Measurements from ENCODE around the gene CFP.
"Not testable (repeated sequence)": the region's sequence is repeated elsewhere in the genome, so short reads cannot be mapped to it uniquely, and the experiment has no call there.

Gene CFP

GRCh38 chrX:47607091-47607490 lies 22.6 kb downstream of the CFP start:
- in situ Hi-C loops (cut with HindIII; ENCODE audit: low sequenced_read_pairs) = no loop called here

GRCh38 chrX:47605024-47605423 lies 24.7 kb downstream of the CFP start:
- in situ Hi-C loops (cut with HindIII; ENCODE audit: low sequenced_read_pairs) = no loop called here

GRCh38 chrX:47603125-47603524 lies 26.6 kb downstream of the CFP start:
- in situ Hi-C loops (cut with HindIII; ENCODE audit: low sequenced_read_pairs) = not testable (repeated sequence)

GRCh38 chrX:47597222-47597621 lies 32.5 kb downstream of the CFP start:
- in situ Hi-C loops (cut with HindIII; ENCODE audit: low sequenced_read_pairs) = no loop called here

- in situ Hi-C loops (cut with HindIII; ENCODE audit: low sequenced_read_pairs) = no loop called here
Measured at GRCh38 chrX:47596256-47596655, 33.5 kb downstream of the CFP start.

GRCh38 chrX:47595716-47596251 lies 33.9 kb downstream of the CFP start:
- in situ Hi-C loops (cut with HindIII; ENCODE audit: low sequenced_read_pairs) = no loop called here

- in situ Hi-C loops (cut with HindIII; ENCODE audit: low sequenced_read_pairs) = no loop called here
Measured at GRCh38 chrX:47593522-47593921, 36.2 kb downstream of the CFP start.

GRCh38 chrX:47590984-47591383 lies 38.7 kb downstream of the CFP start:
- in situ Hi-C loops (cut with HindIII; ENCODE audit: low sequenced_read_pairs) = no loop called here

GRCh38 chrX:47587906-47588735 lies 41.6 kb downstream of the CFP start:
- in situ Hi-C loops (cut with HindIII; ENCODE audit: low sequenced_read_pairs) = no loop called here

- in situ Hi-C loops (cut with HindIII; ENCODE audit: low sequenced_read_pairs) = no loop called here
Measured at GRCh38 chrX:47587091-47587891, 42.4 kb downstream of the CFP start.

- in situ Hi-C loops (cut with HindIII; ENCODE audit: low sequenced_read_pairs) = no loop called here
Measured at GRCh38 chrX:47586043-47586787, 43.5 kb downstream of the CFP start.

- in situ Hi-C loops (cut with HindIII; ENCODE audit: low sequenced_read_pairs) = no loop called here
Measured at GRCh38 chrX:47585273-47585672, 44.5 kb downstream of the CFP start.

GRCh38 chrX:47584714-47585113 lies 45.0 kb downstream of the CFP start:
- in situ Hi-C loops (cut with HindIII; ENCODE audit: low sequenced_read_pairs) = no loop called here

GRCh38 chrX:47583240-47583861 lies 46.4 kb downstream of the CFP start:
- in situ Hi-C loops (cut with HindIII; ENCODE audit: low sequenced_read_pairs) = no loop called here

- in situ Hi-C loops (cut with HindIII; ENCODE audit: low sequenced_read_pairs) = no loop called here
Measured at GRCh38 chrX:47581731-47582647, 47.7 kb downstream of the CFP start, which contains the start of gene TIMP1. TSS of gene TIMP1 (plus strand) at chrX:47582436. CDS start at chrX:47583416, 980 bp downstream.

GRCh38 chrX:47579537-47579936 lies 50.2 kb downstream of the CFP start:
- in situ Hi-C loops (cut with HindIII; ENCODE audit: low sequenced_read_pairs) = no loop called here

GRCh38 chrX:47578692-47579091 lies 51.0 kb downstream of the CFP start:
- in situ Hi-C loops (cut with HindIII; ENCODE audit: low sequenced_read_pairs) = no loop called here

GRCh38 chrX:47577901-47578300 lies 51.8 kb downstream of the CFP start:
- in situ Hi-C loops (cut with HindIII; ENCODE audit: low sequenced_read_pairs) = no loop called here

- in situ Hi-C loops (cut with HindIII; ENCODE audit: low sequenced_read_pairs) = no loop called here
Measured at GRCh38 chrX:47577424-47577823, 52.3 kb downstream of the CFP start.
